ENCODE measurements around the gene CCDC172.

The CCDC172 gene

DNA sequence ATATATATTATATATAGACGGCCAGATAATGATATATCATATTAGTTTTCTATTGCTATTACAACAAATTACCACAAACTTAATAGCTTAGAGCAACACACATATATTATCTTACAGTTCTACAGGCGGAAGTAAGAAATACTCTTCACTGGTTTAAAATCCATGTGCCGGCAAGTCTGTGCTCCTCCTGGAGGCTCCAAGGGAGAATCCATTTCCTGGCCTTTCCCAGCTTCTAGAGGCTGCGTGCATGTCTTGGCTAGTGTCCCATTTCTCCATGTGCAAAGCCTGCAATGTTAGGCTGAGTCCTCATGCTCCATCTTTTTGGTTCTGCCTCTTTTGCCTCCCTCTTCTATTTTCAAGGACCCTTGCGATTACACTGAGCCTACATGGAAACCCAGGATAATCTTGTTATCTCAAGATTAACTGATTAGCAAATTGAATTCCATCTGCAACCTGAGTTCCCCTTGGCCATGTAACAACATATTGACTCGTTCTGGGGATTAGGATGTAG lies 79.5 kb downstream of the CCDC172 start:
- Histone ChIP-seq H3K4me3 (ENCODE audit: low read length) (no peak overlapping the region), H3K9me3 (ENCODE audit: control insufficient read depth, low read length) (no peaks in the 10 kb centered on the region), H3K36me3 (ENCODE audit: control insufficient read depth, insufficient read depth, low read length) (no peaks in the 10 kb centered on the region), H3K27me3 (ENCODE audit: control insufficient read depth, insufficient read depth, low read length) (no peaks in the 10 kb centered on the region), H3K9ac (ENCODE audit: low read length) (no peak overlapping the region), H3K4me1 (ENCODE audit: control insufficient read depth, insufficient read depth, low read length) (no peaks in the 10 kb centered on the region)

DNA sequence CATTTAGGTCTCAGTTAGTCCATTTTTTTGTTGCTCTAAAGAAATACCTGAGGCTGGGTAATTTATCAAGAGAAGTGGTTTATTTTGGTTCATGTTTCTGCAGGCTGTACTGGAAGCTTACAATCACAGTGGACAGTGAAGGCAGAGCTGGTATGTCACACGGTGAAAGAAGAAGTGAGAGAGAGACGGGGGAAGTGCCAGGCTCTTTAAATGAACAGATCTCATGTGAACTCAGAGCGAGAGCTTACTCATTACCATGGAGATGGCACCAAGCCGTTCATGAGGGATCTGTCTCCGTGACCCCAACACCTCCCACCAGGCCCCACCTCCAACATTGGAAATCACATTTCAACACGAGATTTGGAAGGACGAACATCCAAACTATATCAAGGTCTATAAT lies 84.5 kb downstream of the CCDC172 start:
- H3K9me3 ChIP-seq (ENCODE audit: control insufficient read depth, low read length), result no peaks in the 10 kb centered on the region
- H3K4me1 ChIP-seq (ENCODE audit: control insufficient read depth, insufficient read depth, low read length), result no peaks in the 10 kb centered on the region

DNA sequence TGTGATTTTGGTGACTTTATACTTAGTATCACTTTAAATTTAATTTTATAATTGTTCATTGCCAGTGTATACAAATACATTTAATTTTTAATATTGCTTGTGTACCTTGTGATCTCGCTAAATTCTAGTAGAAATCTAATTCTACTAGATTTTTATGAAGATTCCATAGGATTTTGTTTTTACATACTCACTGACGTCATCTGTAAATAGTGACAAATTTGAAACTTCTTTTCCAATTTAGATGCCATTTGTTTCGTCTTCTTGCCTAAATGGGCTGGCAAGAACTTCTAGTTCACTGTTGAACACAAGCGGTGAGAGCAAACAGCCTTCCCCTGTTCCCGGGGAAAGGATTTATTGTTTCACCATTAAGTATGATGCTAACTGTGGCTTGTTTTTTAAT lies 86.1 kb downstream of the CCDC172 start:
- Histone ChIP-seq H3K9me3 (ENCODE audit: control insufficient read depth, low read length) (no peaks in the 10 kb centered on the region), H3K9ac (ENCODE audit: low read length) (no peak overlapping the region), H3K4me3 (ENCODE audit: low read length) (no peak overlapping the region), H3K4me1 (ENCODE audit: control insufficient read depth, insufficient read depth, low read length) (no peaks in the 10 kb centered on the region), H3K36me3 (ENCODE audit: control insufficient read depth, insufficient read depth, low read length) (no peaks in the 10 kb centered on the region), H3K27me3 (ENCODE audit: control insufficient read depth, insufficient read depth, low read length) (no peaks in the 10 kb centered on the region)

More for the DNA sequence above, 84.5 kb downstream of the CCDC172 start:
- Histone ChIP-seq H3K9ac (ENCODE audit: low read length) (no peak overlapping the region), H3K36me3 (ENCODE audit: control insufficient read depth, insufficient read depth, low read length) (no peaks in the 10 kb centered on the region), H3K4me3 (ENCODE audit: low read length) (no peak overlapping the region), H3K27me3 (ENCODE audit: control insufficient read depth, insufficient read depth, low read length) (no peaks in the 10 kb centered on the region)

DNA sequence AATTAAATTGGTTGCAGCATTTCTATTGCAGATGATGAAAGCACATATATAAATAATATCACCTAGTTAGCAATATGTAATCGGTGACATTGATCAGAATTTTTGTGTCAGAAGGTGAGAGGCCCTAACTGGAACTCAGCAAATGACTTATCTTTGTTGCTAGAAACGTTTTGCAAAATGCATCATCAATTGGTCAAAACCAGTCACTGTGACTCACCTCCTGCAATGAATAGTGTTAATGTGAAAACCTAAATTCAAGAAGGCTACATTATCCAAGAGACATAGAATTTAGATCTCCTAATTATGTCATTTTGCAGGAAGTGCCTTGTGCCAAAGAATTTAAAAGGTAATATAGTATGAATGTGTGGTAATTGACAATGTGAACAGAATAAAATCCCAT lies 93.6 kb downstream of the CCDC172 start:
- Histone ChIP-seq H3K4me3 (ENCODE audit: low read length) (no peak overlapping the region), H3K9me3 (ENCODE audit: control insufficient read depth, low read length) (no peaks in the 10 kb centered on the region), H3K4me1 (ENCODE audit: control insufficient read depth, insufficient read depth, low read length) (no peaks in the 10 kb centered on the region), H3K27me3 (ENCODE audit: control insufficient read depth, insufficient read depth, low read length) (no peaks in the 10 kb centered on the region), H3K36me3 (ENCODE audit: control insufficient read depth, insufficient read depth, low read length) (no peaks in the 10 kb centered on the region), H3K9ac (ENCODE audit: low read length) (no peak overlapping the region)

DNA sequence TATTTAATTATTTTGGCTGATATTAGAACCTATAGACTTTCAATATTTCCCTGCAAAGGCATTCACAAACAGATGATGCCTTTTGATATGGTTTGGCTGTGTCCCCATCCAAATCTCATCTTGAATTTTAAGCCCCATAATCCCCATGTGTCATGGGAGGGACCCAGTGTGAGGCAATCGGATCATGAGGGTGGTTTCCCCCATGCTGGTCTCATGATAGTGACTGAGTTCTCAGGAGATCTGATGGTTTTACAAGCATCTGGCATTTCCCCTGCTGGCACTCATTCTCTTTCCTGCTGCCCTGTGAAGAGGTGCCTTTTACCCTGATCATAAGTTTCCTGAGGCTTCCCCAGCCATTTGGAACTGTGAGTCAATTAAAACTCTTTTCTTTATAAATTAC lies 94.1 kb downstream of the CCDC172 start:
- no peak overlapping the region for H3K9ac ChIP-seq (ENCODE audit: low read length)
- H3K4me3 ChIP-seq (ENCODE audit: low read length), result no peak overlapping the region
- no peaks in the 10 kb centered on the region for H3K9me3 ChIP-seq (ENCODE audit: control insufficient read depth, low read length)
- no peaks in the 10 kb centered on the region for H3K27me3 ChIP-seq (ENCODE audit: control insufficient read depth, insufficient read depth, low read length)
- no peaks in the 10 kb centered on the region for H3K36me3 ChIP-seq (ENCODE audit: control insufficient read depth, insufficient read depth, low read length)
- H3K4me1 ChIP-seq (ENCODE audit: control insufficient read depth, insufficient read depth, low read length), result no peaks in the 10 kb centered on the region

DNA sequence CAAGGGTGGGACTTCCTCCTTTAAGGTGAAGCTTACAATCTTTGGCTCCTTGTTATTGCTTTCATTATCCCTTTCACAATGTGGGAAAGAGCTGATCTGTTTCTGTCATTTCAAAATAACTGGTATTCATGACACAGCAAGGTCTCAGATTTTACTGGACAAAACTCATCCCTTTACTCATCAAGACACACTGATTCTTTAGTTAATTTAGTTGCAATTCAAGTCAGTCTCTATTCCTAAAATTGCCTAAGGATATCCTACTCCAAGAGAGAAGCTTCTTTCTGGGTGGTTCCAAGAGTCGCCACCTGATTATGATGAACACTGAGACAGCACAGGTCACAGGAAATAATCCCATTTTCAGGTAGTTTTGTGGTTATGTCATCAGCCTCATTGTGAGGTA lies 97.6 kb downstream of the CCDC172 start:
- no peaks in the 10 kb centered on the region for H3K9me3 ChIP-seq (ENCODE audit: control insufficient read depth, low read length)
- no peaks in the 10 kb centered on the region for H3K27me3 ChIP-seq (ENCODE audit: control insufficient read depth, insufficient read depth, low read length)
- no peaks in the 10 kb centered on the region for H3K4me1 ChIP-seq (ENCODE audit: control insufficient read depth, insufficient read depth, low read length)
- H3K9ac ChIP-seq (ENCODE audit: low read length), result no peak overlapping the region
- no peak overlapping the region for H3K4me3 ChIP-seq (ENCODE audit: low read length)
- H3K36me3 ChIP-seq (ENCODE audit: control insufficient read depth, insufficient read depth, low read length), result no peaks in the 10 kb centered on the region

DNA sequence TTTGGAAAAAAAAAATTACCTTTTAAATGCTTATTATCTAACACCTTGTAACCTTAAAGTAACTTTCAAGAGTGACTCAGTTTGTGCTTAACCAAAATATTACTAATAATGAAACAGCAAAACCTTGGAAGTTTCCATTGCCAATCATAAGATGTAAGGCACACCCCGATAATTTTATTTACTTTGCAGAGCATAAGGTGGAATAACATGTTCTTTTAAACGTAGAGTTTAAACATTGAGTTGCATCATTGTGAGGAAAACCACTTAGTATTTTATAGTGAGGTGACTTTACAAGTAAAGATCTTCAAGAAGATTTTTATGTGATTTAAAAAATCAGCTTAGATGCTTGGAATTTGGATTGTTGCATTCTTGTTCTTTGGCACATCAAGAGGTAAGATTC lies 103.4 kb downstream of the CCDC172 start, which contains the start of gene PNLIPRP3:
TSS of gene PNLIPRP3 (plus strand) at position 177 of the 400 bp plus-strand sequence. CDS start at position 343, 166 bp downstream.
- no peak within 1 kb of the TSS for H3K9ac ChIP-seq (ENCODE audit: low read length)
- no peaks in the 10 kb centered on the region for H3K36me3 ChIP-seq (ENCODE audit: control insufficient read depth, insufficient read depth, low read length)
- no peaks in the 10 kb centered on the region for H3K4me1 ChIP-seq (ENCODE audit: control insufficient read depth, insufficient read depth, low read length)
- no peaks in the 10 kb centered on the region for H3K27me3 ChIP-seq (ENCODE audit: control insufficient read depth, insufficient read depth, low read length)
- no peaks in the 10 kb centered on the region for H3K9me3 ChIP-seq (ENCODE audit: control insufficient read depth, low read length)
- H3K4me3 ChIP-seq (ENCODE audit: low read length), result no peak within 1 kb of the TSS

DNA sequence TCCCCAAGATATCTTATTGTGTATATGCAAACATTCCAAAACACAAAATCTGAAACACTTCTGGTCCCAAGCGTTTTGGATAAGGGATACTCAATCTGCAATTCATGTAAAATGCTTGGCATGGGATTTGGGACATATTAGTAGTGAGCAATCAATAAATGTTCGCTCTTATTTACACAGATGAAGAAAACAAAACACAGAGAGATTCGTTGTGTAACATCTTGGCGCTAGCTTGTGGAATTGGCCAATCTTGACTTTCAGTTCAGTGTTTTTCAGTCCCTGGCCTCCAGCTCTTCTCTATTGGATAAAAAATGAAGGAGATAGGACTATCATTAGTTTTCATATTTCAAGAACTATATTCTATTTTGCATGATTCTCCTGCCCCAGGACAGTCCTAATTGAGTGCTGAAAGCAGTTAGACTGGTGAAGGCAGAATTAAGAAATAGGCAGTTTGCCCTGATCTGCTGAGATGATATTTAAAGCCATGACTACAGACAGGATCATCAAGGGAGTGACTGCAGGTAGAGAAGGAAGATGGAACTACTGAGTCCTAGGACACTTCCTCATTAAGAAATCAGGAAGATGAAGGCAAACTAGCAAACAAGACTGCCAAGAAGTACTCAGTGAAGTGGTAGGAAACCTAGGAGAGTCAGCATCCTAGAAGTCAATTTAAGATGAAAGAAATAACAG lies 105.2 kb downstream of the CCDC172 start:
- H3K4me3 ChIP-seq (ENCODE audit: low read length), result no peak overlapping the region
- H3K4me1 ChIP-seq (ENCODE audit: control insufficient read depth, insufficient read depth, low read length), result no peaks in the 10 kb centered on the region
- H3K9me3 ChIP-seq (ENCODE audit: control insufficient read depth, low read length), result no peaks in the 10 kb centered on the region
- no peaks in the 10 kb centered on the region for H3K27me3 ChIP-seq (ENCODE audit: control insufficient read depth, insufficient read depth, low read length)
- no peaks in the 10 kb centered on the region for H3K36me3 ChIP-seq (ENCODE audit: control insufficient read depth, insufficient read depth, low read length)
- no peak overlapping the region for H3K9ac ChIP-seq (ENCODE audit: low read length)

All from mucosa of stomach (tissue), 1 donor.